ENCODE measurements around the gene GP1BA.

DNA sequence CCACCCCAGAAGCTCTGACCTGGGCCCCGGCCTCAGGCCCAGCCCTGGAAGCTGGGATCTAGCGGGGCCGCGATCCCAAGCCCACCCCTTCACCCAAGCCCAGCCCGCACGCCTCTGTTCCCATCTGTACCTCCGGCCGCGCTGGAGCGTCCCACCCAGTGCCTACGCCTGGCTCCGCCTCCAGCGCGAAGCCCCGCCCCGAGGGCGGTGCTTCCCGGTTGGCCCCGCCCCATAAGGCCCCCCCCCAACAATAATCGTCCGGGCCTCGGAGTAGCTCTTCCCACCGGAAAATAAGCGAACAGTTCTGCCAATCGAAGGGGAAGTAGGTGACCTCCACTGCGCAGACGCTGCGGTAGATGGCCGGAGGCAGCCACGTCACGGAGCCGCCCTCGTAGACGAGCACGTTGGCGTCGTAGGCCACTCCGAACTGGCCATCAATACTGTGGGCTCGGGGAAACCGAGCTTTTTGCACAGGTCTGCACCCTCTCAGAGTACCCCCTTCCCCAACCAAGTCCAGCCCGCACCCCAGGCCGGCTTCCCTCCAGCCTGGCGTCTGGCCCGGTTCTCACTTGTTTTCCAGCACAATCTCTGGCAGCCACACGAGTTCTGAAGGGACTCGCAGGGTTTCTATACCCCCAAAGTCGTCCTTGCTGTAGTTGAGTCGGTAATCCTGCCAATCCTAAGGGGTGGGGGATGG is 30.3 kb upstream of the GP1BA start:
- no peak for TF ChIP-seq FOXM1 (IDR thresholded peaks at IDR 0.05; ENCODE audit: borderline replicate concordance)
- no peak for TF ChIP-seq SUZ12 (IDR thresholded peaks at IDR 0.05)
- TF ChIP-seq ARNT (IDR thresholded peaks at IDR 0.05) = no peak
- TF ChIP-seq HDGF (IDR thresholded peaks at IDR 0.05; ENCODE audit: borderline replicate concordance) = no peak
- no peak for TF ChIP-seq BHLHE40 (IDR thresholded peaks at IDR 0.05; ENCODE audit: borderline replicate concordance)
- no peak for TF ChIP-seq NFRKB (IDR thresholded peaks at IDR 0.05)
- no peak for TF ChIP-seq SP1 (IDR thresholded peaks at IDR 0.05)
- TF ChIP-seq ELF4 (IDR thresholded peaks at IDR 0.05) = no peak
